ENCODE results near the gene HNRNPUL1.

The HNRNPUL1 gene

DNA sequence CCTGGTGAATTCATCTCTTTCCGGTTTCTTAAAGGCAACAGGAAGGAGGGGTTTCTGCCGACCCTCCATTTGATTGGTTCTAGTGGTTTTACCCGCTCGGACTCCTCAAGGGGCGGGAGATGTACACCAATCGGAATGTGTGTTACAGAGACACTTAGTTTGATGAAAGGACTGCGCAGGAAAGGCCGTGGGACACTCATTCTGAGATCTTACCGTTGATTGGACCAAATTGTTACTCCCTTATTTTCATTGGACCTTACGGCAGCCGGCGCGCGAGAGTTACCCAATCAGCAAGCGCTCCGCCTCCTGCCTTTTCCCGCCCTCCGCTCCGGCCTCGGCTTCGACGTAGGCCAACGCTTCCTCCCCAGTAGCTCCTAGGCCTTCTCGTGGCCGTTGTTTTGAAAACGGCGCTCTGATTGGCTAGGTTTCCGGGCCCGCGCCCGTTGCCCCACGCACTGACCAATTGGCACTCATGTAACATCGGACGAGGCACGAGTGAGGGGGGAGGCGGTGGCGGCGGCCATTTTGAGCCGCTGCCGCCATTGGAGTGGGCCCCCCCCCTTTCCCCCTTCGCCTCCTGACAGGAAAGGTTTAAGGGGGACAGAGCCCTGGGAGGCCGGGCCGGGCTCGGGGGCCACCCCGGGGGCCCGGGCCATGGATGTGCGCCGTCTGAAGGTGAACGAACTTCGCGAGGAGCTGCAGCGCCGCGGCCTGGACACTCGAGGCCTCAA is at the start of gene HNRNPUL1:
Gene HNRNPUL1, plus strand, starts transcription at position 523 of the 731 bp plus-strand sequence. Its CDS starts 132 bp downstream, at position 655.
- TF ChIP-seq, protein P1, sequence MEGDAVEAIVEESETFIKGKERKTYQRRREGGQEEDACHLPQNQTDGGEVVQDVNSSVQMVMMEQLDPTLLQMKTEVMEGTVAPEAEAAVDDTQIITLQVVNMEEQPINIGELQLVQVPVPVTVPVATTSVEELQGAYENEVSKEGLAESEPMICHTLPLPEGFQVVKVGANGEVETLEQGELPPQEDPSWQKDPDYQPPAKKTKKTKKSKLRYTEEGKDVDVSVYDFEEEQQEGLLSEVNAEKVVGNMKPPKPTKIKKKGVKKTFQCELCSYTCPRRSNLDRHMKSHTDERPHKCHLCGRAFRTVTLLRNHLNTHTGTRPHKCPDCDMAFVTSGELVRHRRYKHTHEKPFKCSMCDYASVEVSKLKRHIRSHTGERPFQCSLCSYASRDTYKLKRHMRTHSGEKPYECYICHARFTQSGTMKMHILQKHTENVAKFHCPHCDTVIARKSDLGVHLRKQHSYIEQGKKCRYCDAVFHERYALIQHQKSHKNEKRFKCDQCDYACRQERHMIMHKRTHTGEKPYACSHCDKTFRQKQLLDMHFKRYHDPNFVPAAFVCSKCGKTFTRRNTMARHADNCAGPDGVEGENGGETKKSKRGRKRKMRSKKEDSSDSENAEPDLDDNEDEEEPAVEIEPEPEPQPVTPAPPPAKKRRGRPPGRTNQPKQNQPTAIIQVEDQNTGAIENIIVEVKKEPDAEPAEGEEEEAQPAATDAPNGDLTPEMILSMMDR (IDR thresholded peaks at IDR 0.05; ENCODE audit: low read depth, low read length, missing control alignments) = peak; percentile 43
- peak; percentile 100 for DNase-seq (ENCODE audit: low read depth)
- H3K4me3 ChIP-seq (ENCODE audit: low read depth, low read length) = peak within 1 kb of the TSS; percentile 95

DNA sequence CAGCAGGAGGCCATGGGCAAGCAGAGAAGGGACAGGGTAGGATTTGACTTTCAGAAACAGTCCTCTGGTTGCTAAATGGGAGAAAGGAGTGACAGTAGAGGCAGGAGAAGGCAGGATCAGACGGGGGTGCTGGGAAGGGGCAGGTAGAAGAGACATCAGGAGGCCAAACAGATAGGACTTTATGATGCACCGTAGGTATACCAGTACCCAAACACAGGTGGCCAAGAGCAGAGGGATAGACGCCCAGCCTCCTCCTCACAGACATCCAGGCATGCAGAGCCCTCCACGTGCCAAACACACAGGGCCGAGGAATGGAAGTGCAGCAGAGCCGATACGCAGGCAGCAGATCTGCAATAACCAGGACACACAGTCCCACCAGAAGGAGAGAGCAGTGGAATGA is 46.4 kb upstream of the HNRNPUL1 start:
- TF ChIP-seq, protein P1 (IDR thresholded peaks at IDR 0.05; ENCODE audit: low read depth, low read length, missing control alignments) = no peak
- no peak overlapping the region for H3K4me3 ChIP-seq (ENCODE audit: low read depth, low read length)
- no peak for DNase-seq (ENCODE audit: low read depth)

DNA sequence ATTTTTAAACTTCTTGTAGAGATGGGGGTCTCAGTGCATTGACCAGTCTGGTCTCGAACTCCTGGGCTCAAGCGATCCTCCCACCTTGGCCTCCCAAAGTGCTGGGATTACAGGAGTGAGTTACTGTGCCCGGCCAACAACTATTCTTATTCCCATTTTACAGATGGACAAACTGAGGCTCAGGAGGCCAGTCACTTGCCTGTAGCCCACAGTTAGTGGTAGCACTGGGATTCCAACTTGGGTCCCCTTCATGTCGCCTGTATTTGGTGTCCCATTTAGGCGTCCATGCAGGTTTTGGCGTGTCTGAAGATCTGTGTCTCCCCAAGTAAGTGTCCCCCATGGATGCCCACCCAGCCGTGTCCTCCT is 45.9 kb upstream of the HNRNPUL1 start:
- no peak for DNase-seq (ENCODE audit: low read depth)
- no peak overlapping the region for H3K4me3 ChIP-seq (ENCODE audit: low read depth, low read length)
- TF ChIP-seq, protein P1 (IDR thresholded peaks at IDR 0.05; ENCODE audit: low read depth, low read length, missing control alignments) = no peak

DNA sequence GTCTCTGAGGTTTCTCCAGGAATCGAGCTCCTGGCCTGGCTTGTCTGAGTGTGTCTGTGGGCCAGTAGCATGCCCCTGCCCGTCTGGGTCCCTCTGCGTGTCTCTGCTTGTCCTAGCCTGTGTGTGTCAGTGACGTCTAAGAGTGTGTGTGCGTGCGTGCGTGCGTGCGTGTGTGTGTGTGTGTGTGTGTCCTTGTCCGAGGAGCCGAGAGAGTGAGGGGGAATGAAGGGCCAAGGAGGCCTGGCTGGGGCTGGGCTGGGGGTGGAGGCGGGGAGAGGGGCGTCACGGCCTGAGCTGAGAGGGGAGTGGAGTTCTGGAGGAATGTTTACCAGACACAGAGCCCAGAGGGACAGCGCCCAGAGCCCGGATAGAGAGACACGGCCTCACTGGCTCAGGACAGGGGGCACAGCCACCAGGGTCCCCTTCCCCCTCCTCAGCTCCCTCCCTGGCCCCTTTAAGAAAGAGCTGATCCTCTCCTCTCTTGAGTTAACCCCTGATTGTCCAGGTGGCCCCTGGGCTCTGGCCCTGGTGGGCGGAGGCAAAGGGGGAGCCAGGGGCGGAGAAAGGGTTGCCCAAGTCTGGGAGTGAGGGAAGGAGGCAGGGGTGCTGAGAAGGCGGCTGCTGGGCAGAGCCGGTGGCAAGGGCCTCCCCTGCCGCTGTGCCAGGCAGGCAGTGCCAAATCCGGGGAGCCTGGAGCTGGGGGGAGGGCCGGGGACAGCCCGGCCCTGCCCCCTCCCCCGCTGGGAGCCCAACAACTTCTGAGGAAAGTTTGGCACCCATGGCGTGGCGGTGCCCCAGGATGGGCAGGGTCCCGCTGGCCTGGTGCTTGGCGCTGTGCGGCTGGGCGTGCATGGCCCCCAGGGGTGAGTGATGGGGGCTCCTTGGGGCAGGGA is 45.3 kb upstream of the HNRNPUL1 start, which contains the start of gene AXL:
Gene AXL, plus strand, starts transcription at position 609 of the 893 bp plus-strand sequence. Its CDS starts 170 bp downstream, at position 779.
- no peak within 1 kb of the TSS for H3K4me3 ChIP-seq (ENCODE audit: low read depth, low read length)
- DNase-seq (ENCODE audit: low read depth) = no peak
- TF ChIP-seq, protein P1 (IDR thresholded peaks at IDR 0.05; ENCODE audit: low read depth, low read length, missing control alignments) = no peak

DNA sequence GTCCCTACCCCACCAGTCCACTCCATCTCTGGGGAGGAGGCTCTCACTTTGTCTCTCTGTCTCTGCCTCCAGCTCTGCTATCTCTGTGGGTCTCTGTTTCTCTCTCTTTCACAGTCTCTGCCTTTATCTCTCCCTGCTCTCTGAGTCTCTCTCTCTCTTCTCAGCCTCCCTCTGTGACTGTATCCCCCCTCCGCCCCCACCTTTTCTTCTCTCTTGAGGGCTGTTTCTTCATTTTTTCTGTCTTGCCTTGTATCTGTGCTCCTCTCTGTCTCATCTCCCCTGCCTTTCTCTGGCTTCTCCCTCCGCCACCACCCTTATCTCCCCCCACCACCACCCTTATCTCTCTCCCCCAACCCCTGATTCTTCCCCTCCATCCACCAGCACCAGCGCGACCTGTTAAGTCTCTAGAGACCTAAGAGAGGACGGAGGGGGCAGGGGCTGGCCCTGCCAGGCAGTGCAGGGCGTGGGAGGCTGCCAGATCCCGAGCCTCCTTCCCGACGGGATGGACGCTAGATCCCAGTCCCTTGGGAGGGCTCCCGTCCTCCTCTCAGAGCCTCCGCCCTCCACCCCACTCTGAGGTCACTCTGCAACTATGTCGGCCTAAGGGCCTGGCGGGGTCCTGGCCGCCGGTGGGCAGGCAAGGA is 44.1 kb upstream of the HNRNPUL1 start:
- TF ChIP-seq, protein P1 (IDR thresholded peaks at IDR 0.05; ENCODE audit: low read depth, low read length, missing control alignments) = no peak
- no peak overlapping the region for H3K4me3 ChIP-seq (ENCODE audit: low read depth, low read length)
- DNase-seq (ENCODE audit: low read depth) = no peak

DNA sequence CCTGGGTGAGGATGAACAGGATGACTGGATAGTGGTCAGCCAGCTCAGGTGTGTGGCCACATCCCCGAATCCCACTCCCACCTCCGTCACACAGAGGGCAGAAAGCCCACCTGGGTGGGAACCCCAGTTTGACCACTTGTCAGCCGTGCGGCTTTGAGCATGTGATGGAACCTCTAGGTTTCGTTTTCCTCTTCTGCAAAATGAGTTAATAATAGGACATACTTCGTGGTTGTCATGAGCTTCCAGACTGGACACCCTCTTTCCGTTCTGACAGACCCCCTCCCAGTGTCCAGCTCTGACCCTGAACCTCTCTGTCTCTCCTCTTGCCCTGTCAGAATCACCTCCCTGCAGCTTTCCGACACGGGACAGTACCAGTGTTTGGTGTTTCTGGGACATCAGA is 43.4 kb upstream of the HNRNPUL1 start:
- TF ChIP-seq, protein P1 (IDR thresholded peaks at IDR 0.05; ENCODE audit: low read depth, low read length, missing control alignments) = no peak
- no peak overlapping the region for H3K4me3 ChIP-seq (ENCODE audit: low read depth, low read length)
- no peak for DNase-seq (ENCODE audit: low read depth)

Measured in GM12864 (cell line).